IMR-90 (cell line): ENCODE data around the gene DNM1.

Experiments
- CEBPB ChIP-seq: IDR thresholded peaks from 2 replicates; pipeline ENCODE4 v1.6.1; 2012; ENCODE audit warnings: low read depth, low read length, improper control_type of control experiment
- MAFK ChIP-seq: IDR thresholded peaks from 2 replicates; pipeline ENCODE4 v1.6.1; 2012; ENCODE audit warnings: low read depth, low read length, improper control_type of control experiment
- POLR2A ChIP-seq: IDR thresholded peaks from 2 replicates; pipeline ENCODE4 v1.6.1; 2012; ENCODE audit warnings: mild to moderate bottlenecking, low read depth, low read length
- RFX5 ChIP-seq: IDR thresholded peaks from 2 replicates; pipeline ENCODE4 v1.8.0; 2012; ENCODE audit warnings: low read depth, mild to moderate bottlenecking, low read length, moderate library complexity
- SMC3 ChIP-seq: fragments of 150-350 bp; IDR thresholded peaks from 2 replicates; pipeline ENCODE4 v1.6.1; 2016; ENCODE audit warnings: low read depth, mild to moderate bottlenecking, antibody characterized with exemption, low read length, moderate library complexity
- TF ChIP-seq, protein P1 (sequence below): fragments of 150-350 bp; IDR thresholded peaks from 2 replicates; pipeline ENCODE4 v1.6.1; 2017; ENCODE audit warnings: mild to moderate bottlenecking, antibody characterized with exemption, low read length, low read depth
- TF ChIP-seq, protein P2 (sequence below): conservative IDR thresholded peaks from 2 replicates; pipeline ENCODE4 v1.5.1; 2012; ENCODE audit warnings: mild to moderate bottlenecking, low read depth, low read length, improper control_type of control experiment

DNA sequence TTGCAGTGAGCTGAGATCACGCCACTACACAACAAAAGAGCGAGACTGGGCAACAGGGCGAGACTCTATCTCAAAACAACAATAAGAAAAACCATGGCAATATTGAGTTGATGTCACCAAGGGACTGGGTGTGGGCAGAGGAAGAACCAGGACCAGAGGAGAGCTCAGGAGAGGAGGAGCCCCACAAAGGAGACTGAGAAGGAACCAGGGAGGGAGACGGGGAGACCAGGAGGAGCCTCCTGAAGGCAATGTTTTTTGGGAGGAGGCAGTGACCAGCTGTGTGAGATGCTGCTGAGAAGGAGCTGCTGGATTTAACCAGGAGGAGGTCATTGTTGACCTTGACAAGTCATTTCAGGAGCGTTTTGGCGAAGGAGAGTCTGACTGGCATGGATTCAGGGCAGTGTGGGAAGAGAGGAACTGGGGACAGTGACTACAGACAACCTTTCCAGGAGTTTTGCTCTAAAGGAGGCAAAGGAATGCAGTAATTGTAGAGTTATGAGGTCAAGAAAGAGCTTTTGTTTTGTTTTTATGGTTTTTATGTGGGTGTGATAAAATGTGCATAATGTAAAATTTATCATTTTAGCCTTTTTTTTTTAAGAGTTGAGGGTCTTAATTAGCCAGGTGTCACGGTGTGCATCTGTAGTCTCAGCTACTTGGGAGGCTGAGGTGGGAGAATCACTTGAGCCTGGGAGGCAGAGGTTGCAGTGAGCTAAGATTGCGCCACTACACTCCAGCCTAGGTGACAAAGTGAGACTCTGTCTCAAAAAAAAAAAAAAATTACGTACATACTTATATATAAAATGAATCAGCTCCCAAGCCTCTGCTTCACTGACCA, 101.2 kb downstream of the DNM1 start:
- TF ChIP-seq, protein P1, sequence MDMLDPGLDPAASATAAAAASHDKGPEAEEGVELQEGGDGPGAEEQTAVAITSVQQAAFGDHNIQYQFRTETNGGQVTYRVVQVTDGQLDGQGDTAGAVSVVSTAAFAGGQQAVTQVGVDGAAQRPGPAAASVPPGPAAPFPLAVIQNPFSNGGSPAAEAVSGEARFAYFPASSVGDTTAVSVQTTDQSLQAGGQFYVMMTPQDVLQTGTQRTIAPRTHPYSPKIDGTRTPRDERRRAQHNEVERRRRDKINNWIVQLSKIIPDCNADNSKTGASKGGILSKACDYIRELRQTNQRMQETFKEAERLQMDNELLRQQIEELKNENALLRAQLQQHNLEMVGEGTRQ, result no peak
- TF ChIP-seq, protein P2, sequence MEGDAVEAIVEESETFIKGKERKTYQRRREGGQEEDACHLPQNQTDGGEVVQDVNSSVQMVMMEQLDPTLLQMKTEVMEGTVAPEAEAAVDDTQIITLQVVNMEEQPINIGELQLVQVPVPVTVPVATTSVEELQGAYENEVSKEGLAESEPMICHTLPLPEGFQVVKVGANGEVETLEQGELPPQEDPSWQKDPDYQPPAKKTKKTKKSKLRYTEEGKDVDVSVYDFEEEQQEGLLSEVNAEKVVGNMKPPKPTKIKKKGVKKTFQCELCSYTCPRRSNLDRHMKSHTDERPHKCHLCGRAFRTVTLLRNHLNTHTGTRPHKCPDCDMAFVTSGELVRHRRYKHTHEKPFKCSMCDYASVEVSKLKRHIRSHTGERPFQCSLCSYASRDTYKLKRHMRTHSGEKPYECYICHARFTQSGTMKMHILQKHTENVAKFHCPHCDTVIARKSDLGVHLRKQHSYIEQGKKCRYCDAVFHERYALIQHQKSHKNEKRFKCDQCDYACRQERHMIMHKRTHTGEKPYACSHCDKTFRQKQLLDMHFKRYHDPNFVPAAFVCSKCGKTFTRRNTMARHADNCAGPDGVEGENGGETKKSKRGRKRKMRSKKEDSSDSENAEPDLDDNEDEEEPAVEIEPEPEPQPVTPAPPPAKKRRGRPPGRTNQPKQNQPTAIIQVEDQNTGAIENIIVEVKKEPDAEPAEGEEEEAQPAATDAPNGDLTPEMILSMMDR, result no peak
- no peak for TF ChIP-seq SMC3
- TF ChIP-seq MAFK, result no peak
- no peak for TF ChIP-seq POLR2A
- TF ChIP-seq CEBPB, result peak; percentile 72
- TF ChIP-seq RFX5, result no peak
